ENCODE measurements around the gene GTF2IRD1. TPM values are rescaled to one million over a fixed set of nuclear protein-coding genes. Genes with fewer than 3 reads are reported as not detected.
A peak's percentile ranks its signal among the peaks of the same experiment; 100 is the strongest.

GTF2IRD1 gene
- total RNA-seq, 4 donors from 2014 or later = 11.5 to 39.1 (median 22.5) TPM

DNA sequence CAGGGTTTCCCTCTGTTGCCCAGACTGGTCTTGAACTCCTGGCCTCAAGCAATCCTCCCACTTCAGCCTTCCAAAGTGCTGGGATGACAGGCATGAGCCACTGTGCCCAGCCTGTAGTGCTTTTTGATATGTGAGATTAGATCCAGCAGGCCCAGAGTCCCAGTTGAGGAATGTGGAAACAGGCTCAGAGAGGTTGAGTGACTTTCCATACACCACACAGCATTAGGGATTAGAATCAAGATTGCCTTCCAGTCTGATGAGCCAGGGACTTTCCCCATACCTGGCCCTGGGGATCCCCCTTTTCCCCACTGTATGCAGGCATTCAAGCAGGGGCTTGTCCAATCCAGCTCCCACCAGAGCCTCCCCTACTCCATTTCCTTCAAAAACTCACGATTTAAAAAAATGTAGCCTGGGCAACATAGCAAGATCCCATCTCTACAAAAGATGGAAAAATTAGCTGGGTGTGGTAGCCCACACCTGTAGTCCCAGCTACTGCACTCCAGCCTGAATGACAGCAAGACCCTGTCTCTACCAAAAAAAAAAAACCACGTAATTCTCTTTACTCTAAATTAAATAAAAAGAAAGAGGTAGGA is 128.8 kb downstream of the GTF2IRD1 start:
- DNase-seq = no peak
- intact Hi-C loops (cut with DNase I; ENCODE audit: low total_unique reads) = no loop called here
- Histone ChIP-seq H3K9me3 (no peaks in the 10 kb centered on the region), H3K4me1 (peaks cover 0 to 10% of the 10 kb centered on the region in 2 donors), H3K36me3 (no peaks in the 10 kb centered on the region), H3K4me3 (no peak overlapping the region), H3K27ac (no peak overlapping the region), H3K27me3 (no peaks in the 10 kb centered on the region)
- TF ChIP-seq, protein P1, sequence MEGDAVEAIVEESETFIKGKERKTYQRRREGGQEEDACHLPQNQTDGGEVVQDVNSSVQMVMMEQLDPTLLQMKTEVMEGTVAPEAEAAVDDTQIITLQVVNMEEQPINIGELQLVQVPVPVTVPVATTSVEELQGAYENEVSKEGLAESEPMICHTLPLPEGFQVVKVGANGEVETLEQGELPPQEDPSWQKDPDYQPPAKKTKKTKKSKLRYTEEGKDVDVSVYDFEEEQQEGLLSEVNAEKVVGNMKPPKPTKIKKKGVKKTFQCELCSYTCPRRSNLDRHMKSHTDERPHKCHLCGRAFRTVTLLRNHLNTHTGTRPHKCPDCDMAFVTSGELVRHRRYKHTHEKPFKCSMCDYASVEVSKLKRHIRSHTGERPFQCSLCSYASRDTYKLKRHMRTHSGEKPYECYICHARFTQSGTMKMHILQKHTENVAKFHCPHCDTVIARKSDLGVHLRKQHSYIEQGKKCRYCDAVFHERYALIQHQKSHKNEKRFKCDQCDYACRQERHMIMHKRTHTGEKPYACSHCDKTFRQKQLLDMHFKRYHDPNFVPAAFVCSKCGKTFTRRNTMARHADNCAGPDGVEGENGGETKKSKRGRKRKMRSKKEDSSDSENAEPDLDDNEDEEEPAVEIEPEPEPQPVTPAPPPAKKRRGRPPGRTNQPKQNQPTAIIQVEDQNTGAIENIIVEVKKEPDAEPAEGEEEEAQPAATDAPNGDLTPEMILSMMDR (IDR thresholded peaks at IDR 0.05) = no peak
- TF ChIP-seq POLR2A (IDR thresholded peaks at IDR 0.05) = no peak

DNA sequence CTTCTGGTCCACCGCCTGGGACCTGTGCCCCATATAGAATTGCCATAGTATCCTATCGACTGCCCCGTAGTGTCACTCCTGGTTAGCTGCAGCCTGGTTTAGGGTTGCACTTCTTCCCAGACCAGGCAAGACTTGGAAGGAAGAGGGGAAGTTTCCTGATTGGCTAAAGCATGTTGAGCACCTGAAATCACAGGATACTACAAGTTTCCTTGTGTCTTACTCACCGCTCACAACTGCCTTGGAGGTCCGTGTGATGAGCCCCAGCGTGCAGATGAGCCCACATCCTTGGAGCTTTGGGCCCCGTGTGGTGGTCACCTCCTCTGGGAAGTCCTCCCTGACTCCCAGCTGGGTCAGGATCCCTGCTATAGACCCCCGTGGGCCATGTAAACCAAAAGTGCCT is 129.9 kb downstream of the GTF2IRD1 start:
- Histone ChIP-seq H3K9me3 (no peaks in the 10 kb centered on the region), H3K36me3 (no peaks in the 10 kb centered on the region), H3K27ac (no peak overlapping the region), H3K4me3 (no peak overlapping the region), H3K27me3 (no peaks in the 10 kb centered on the region), H3K4me1 (peaks cover 0 to 12% of the 10 kb centered on the region in 2 donors)
- DNase-seq = no peak
- intact Hi-C loops (cut with DNase I; ENCODE audit: low total_unique reads) = no loop called here
- TF ChIP-seq, protein P1 (IDR thresholded peaks at IDR 0.05) = no peak
- no peak for TF ChIP-seq POLR2A (IDR thresholded peaks at IDR 0.05)

DNA sequence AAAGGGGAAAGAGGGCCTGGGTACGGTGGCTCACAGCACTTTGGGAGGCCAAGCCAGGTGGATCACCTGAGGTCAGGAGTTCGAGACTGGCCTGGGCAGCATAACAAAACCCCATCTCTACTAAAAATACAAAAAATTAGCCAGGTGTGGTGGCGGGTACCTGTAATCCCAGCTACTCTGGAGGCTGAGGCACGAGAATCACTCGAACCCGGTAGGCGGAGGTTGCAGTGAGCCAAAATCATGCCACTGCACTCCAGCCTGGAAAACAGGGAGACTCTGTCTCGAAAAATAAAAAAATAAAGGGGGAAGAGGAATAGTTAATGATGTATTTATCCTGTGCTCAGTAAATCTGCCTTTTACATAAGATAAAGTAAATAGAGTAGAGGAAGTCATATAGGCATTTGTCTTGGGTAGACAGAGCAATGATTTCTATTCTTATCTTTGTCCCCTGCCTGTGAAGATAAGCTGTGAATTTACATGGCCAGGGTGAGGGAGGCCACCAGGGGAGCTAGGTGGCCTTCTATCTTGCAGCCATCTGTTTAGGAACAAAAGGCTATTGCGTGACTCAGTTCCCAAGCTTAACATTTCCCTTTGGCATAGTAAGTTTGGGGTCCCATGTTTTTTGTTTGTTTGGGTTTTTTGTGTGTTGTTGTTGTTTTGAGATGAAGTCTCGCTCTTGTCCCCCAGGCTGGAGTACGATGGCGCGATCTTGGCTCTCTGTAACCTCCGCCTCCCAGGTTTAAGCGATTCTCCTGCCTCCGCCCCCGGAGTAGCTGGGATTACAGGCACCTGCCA is 130.7 kb downstream of the GTF2IRD1 start:
- TF ChIP-seq, protein P1 (IDR thresholded peaks at IDR 0.05) = no peak
- TF ChIP-seq POLR2A (IDR thresholded peaks at IDR 0.05) = no peak
- Histone ChIP-seq H3K27ac (no peak overlapping the region), H3K9me3 (no peaks in the 10 kb centered on the region), H3K36me3 (no peaks in the 10 kb centered on the region), H3K27me3 (no peaks in the 10 kb centered on the region), H3K4me3 (no peak overlapping the region), H3K4me1 (peaks cover 0 to 12% of the 10 kb centered on the region in 2 donors)
- intact Hi-C loops (cut with DNase I; ENCODE audit: low total_unique reads) = no loop called here
- DNase-seq = no peak

DNA sequence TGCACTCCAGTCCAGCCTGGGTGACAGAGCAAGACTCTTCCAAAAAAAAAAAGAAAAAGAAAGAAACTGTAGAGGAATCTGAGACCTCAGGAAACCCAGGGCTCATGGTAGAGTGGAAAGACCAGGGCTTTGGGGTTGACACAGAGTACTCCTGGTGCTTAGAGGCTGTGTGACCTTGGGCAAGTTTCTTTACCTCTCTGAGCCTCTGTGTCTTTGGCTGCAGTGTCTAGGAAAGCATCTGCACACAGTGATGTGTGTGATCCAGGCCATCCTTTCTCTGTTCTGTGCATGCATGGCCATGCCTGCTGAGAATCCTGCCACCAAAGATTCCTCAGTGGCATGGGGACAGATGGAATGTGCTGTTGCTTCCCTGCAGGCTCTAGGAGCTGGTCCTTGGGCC is 132.1 kb downstream of the GTF2IRD1 start:
- H3K4me3 ChIP-seq = no peak overlapping the region
- intact Hi-C loops (cut with DNase I; ENCODE audit: low total_unique reads) = no loop called here
- no peaks in the 10 kb centered on the region for H3K27me3 ChIP-seq
- TF ChIP-seq POLR2A (IDR thresholded peaks at IDR 0.05) = no peak
- TF ChIP-seq, protein P1 (IDR thresholded peaks at IDR 0.05) = no peak
- no peak for DNase-seq
- no peaks in the 10 kb centered on the region for H3K36me3 ChIP-seq
- H3K4me1 ChIP-seq = peaks cover 0 to 12% of the 10 kb centered on the region in 2 donors
- H3K9me3 ChIP-seq = no peaks in the 10 kb centered on the region
- peak overlapping the region in 1 of 2 donors; percentile 66 for H3K27ac ChIP-seq
